T1000 (cell line): ENCODE measurements around the gene SI.
"Not testable (repeated sequence)": the region's sequence is repeated elsewhere in the genome, so short reads cannot be mapped to it uniquely, and the experiment has no call there.

ENCODE experiments used
- DNase-seq: peaks from one replicate; lab custom pipeline; 2025; ENCODE audit warnings: mixed read lengths; lab: John Stamatoyannopoulos, UW

SI gene

GRCh38 chr3:165078293-165078692 lies at the start of gene SI:
Gene SI (minus strand): TSS chr3:165078496. CDS start chr3:165076012, 2,484 bp downstream.
- DNase-seq: no peak

GRCh38 chr3:165125836-165126235 lies 47.5 kb upstream of the SI start:
- DNase-seq: no peak

GRCh38 chr3:165111401-165111800 lies 33.1 kb upstream of the SI start:
- no peak for DNase-seq

GRCh38 chr3:165103616-165104015 lies 25.3 kb upstream of the SI start:
- DNase-seq: no peak

- no peak for DNase-seq
Observed at GRCh38 chr3:165082650-165083049, 4.4 kb upstream of the SI start.

- DNase-seq: no peak
Observed at GRCh38 chr3:165081183-165081582, 2.9 kb upstream of the SI start.

GRCh38 chr3:165075695-165076094 lies 2.6 kb downstream of the SI start:
- no peak for DNase-seq

GRCh38 chr3:165070682-165071081 lies 7.6 kb downstream of the SI start:
- DNase-seq: no peak

- no peak for DNase-seq
Observed at GRCh38 chr3:165056510-165056909, 21.8 kb downstream of the SI start.

- no peak for DNase-seq
Observed at GRCh38 chr3:165040186-165040585, 38.1 kb downstream of the SI start.

GRCh38 chr3:165011557-165011956 lies 66.7 kb downstream of the SI start:
- DNase-seq: no peak

GRCh38 chr3:164984947-164985346 lies 93.3 kb downstream of the SI start:
- no peak for DNase-seq

GRCh38 chr3:164962610-164963009 lies 115.7 kb downstream of the SI start:
- DNase-seq: no peak

- DNase-seq: no peak
Observed at GRCh38 chr3:164952966-164953365, 125.3 kb downstream of the SI start.

- DNase-seq: not testable (repeated sequence)
Observed at GRCh38 chr3:164951403-164951802, 126.9 kb downstream of the SI start.

- DNase-seq: no peak
Observed at GRCh38 chr3:164940745-164941144, 137.6 kb downstream of the SI start.

- DNase-seq: no peak
Observed at GRCh38 chr3:164929642-164930041, 148.7 kb downstream of the SI start.
